Cardiac fibroblast (primary cell): ENCODE measurements around the gene HLA-DRA.

Experiments used
- DNase-seq, 2 donors: peaks; one replicate each; pipeline versions ENCODE4 v3.0.0 to v3.0.0-alpha.2; 2010; ENCODE audit warnings: low read depth in 2 of 2
- H3K4me3 ChIP-seq, 2 donors: replicated peaks in 1 of 2; 1 replicate in 1 of 2; 2 replicates in 1 of 2; pipeline ENCODE4 v1.5.1; 2011; ENCODE audit warnings: low read depth in 2 of 2, low read length in 2 of 2, mild to moderate bottlenecking in 2 of 2, moderate library complexity in 1 of 2
- TF ChIP-seq, protein P1 (sequence below): IDR thresholded peaks from one replicate; pipeline ENCODE4 v1.5.1; 2011; ENCODE audit warnings: low read depth, mild to moderate bottlenecking, low read length, inconsistent platforms

The HLA-DRA gene

DNA sequence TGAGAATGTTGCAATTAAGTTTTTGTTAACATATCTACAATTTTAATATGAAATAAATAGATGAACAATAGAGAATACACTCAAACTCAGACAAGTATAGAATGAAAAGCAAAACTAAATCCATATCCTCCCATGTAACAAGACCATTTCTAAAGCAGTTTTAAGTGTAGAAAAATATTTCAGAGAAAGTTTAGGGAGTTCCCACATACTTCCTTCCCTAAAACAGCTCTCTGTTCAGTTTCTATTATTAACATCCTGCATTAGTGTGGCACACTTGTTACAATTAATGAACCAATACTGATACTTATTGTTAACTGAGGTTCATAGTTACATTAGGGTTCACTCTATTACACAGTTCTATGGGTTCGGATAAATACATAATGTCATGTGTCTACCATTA lies 52.0 kb downstream of the HLA-DRA start:
- TF ChIP-seq, protein P1, sequence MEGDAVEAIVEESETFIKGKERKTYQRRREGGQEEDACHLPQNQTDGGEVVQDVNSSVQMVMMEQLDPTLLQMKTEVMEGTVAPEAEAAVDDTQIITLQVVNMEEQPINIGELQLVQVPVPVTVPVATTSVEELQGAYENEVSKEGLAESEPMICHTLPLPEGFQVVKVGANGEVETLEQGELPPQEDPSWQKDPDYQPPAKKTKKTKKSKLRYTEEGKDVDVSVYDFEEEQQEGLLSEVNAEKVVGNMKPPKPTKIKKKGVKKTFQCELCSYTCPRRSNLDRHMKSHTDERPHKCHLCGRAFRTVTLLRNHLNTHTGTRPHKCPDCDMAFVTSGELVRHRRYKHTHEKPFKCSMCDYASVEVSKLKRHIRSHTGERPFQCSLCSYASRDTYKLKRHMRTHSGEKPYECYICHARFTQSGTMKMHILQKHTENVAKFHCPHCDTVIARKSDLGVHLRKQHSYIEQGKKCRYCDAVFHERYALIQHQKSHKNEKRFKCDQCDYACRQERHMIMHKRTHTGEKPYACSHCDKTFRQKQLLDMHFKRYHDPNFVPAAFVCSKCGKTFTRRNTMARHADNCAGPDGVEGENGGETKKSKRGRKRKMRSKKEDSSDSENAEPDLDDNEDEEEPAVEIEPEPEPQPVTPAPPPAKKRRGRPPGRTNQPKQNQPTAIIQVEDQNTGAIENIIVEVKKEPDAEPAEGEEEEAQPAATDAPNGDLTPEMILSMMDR, result no peak
- no peak for DNase-seq
- H3K4me3 ChIP-seq, result no peak overlapping the region

DNA sequence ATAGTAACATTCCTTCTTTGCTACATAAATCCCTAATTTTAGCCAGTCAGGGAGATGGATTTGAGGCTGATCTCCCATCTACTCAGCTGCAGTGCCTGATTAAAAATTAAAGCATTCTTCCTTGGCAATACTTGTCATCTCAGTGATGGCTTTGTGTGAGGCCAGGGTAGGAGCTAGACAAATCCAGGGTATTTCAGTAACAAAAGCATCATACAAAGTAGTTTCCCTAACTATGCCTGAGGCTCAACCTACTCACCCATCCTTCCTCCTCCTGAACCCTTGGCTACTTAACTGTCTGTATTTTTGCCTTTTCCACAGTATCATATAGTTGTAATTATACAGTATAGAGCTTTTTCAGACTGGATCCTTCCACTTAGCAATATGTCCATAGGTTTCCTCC lies 52.7 kb downstream of the HLA-DRA start:
- DNase-seq, result no peak
- no peak overlapping the region for H3K4me3 ChIP-seq
- TF ChIP-seq, protein P1, result no peak
